Measurements from ENCODE around the gene ECI2.
"Not testable (repeated sequence)": the region's sequence is repeated elsewhere in the genome, so short reads cannot be mapped to it uniquely, and the experiment has no call there.

The ECI2 gene

GRCh38 chr6:4100655-4101054 lies 34.7 kb downstream of the ECI2 start:
- Histone ChIP-seq H3K4me3 (ENCODE audit: low read length in 2 of 2) (no peak overlapping the region), H4K91ac (ENCODE audit: low read depth, low read length, poor library complexity) (no peak overlapping the region), H3K9me3 (replicated peaks in 1 of 2; ENCODE audit: control insufficient read depth in 2 of 2, insufficient read depth in 1 of 2, low read depth in 1 of 2, low read length in 2 of 2) (peaks cover 0 to 3% of the 10 kb centered on the region in 2 donors), H3K4ac (ENCODE audit: low read length) (no peak overlapping the region), H2AFZ (ENCODE audit: low read length) (no peak overlapping the region), H3K27me3 (ENCODE audit: control insufficient read depth in 3 of 3, insufficient read depth in 3 of 3, low read depth in 1 of 3, low read length in 3 of 3) (peaks cover 0 to 21% (median 0%) of the 10 kb centered on the region in 3 experiments), H3K4me1 (ENCODE audit: control insufficient read depth in 2 of 2, insufficient read depth in 1 of 2, low read depth in 1 of 2, low read length in 2 of 2) (no peaks in the 10 kb centered on the region), H2BK5ac (ENCODE audit: low read length) (no peak overlapping the region), H3K14ac (ENCODE audit: low read length) (no peak overlapping the region), H3K27ac (replicated peaks; ENCODE audit: low read length) (no peak overlapping the region), H2AK5ac (ENCODE audit: low read depth, low read length) (no peak overlapping the region), H3K79me1 (ENCODE audit: low read depth, low read length) (no peaks in the 10 kb centered on the region), H3K18ac (ENCODE audit: low read length) (no peak overlapping the region), H3K4me2 (ENCODE audit: insufficient read depth, low read length, poor library complexity, severe bottlenecking) (no peak overlapping the region), H4K8ac (ENCODE audit: low read depth, low read length) (no peak overlapping the region), H2BK120ac (ENCODE audit: low read depth, low read length) (no peak overlapping the region), H3K23ac (ENCODE audit: low read depth, low read length, poor library complexity) (no peak overlapping the region), H2BK15ac (ENCODE audit: low read length) (no peak overlapping the region), H2BK12ac (ENCODE audit: low read length) (no peak overlapping the region), H3K36me3 (replicated peaks in 1 of 2; ENCODE audit: control insufficient read depth in 2 of 2, insufficient read depth in 2 of 2, low read length in 2 of 2) (no peaks in the 10 kb centered on the region), H3K9ac (ENCODE audit: low read depth, low read length, poor library complexity) (no peak overlapping the region)
- DNase-seq (ENCODE audit: low spot score), result no peak
- WGBS, 2 donors (ENCODE audit: extremely low coverage in 2 of 2, insufficient read length in 2 of 2, insufficient replicate concordance in 1 of 2), result no CpG with 5 or more reads among the region's 5 CpGs

- no peak overlapping the region for H3K4ac ChIP-seq (ENCODE audit: low read length)
- H3K14ac ChIP-seq (ENCODE audit: low read length), result no peak overlapping the region
- H3K23ac ChIP-seq (ENCODE audit: low read depth, low read length, poor library complexity), result no peak overlapping the region
- H2AK5ac ChIP-seq (ENCODE audit: low read depth, low read length), result no peak overlapping the region
- no peak overlapping the region for H2BK5ac ChIP-seq (ENCODE audit: low read length)
- no peak overlapping the region for H3K27ac ChIP-seq (replicated peaks; ENCODE audit: low read length)
- H2BK12ac ChIP-seq (ENCODE audit: low read length), result no peak overlapping the region
- no peak overlapping the region for H2AFZ ChIP-seq (ENCODE audit: low read length)
- H3K4me2 ChIP-seq (ENCODE audit: insufficient read depth, low read length, poor library complexity, severe bottlenecking), result no peak overlapping the region
- WGBS, 2 donors (ENCODE audit: extremely low coverage in 2 of 2, insufficient read length in 2 of 2, insufficient replicate concordance in 1 of 2), result no CpG with 5 or more reads among the region's 1 CpG
- H2BK15ac ChIP-seq (ENCODE audit: low read length), result no peak overlapping the region
- no peak overlapping the region for H3K18ac ChIP-seq (ENCODE audit: low read length)
- H2BK120ac ChIP-seq (ENCODE audit: low read depth, low read length), result no peak overlapping the region
- H3K36me3 ChIP-seq (replicated peaks in 1 of 2; ENCODE audit: control insufficient read depth in 2 of 2, insufficient read depth in 2 of 2, low read length in 2 of 2), result no peaks in the 10 kb centered on the region
- DNase-seq (ENCODE audit: low spot score), result no peak
- no peaks in the 10 kb centered on the region for H3K9me3 ChIP-seq (replicated peaks in 1 of 2; ENCODE audit: control insufficient read depth in 2 of 2, insufficient read depth in 1 of 2, low read depth in 1 of 2, low read length in 2 of 2)
- H3K4me3 ChIP-seq (ENCODE audit: low read length in 2 of 2), result no peak overlapping the region
- no peaks in the 10 kb centered on the region for H3K79me1 ChIP-seq (ENCODE audit: low read depth, low read length)
- H4K91ac ChIP-seq (ENCODE audit: low read depth, low read length, poor library complexity), result no peak overlapping the region
- H3K4me1 ChIP-seq (ENCODE audit: control insufficient read depth in 2 of 2, insufficient read depth in 1 of 2, low read depth in 1 of 2, low read length in 2 of 2), result no peaks in the 10 kb centered on the region
- no peak overlapping the region for H4K8ac ChIP-seq (ENCODE audit: low read depth, low read length)
- H3K27me3 ChIP-seq (ENCODE audit: control insufficient read depth in 3 of 3, insufficient read depth in 3 of 3, low read depth in 1 of 3, low read length in 3 of 3), result peaks cover 0 to 2% (median 0%) of the 10 kb centered on the region in 3 experiments
- H3K9ac ChIP-seq (ENCODE audit: low read depth, low read length, poor library complexity), result no peak overlapping the region
Measured at GRCh38 chr6:4093288-4093687, 42.1 kb downstream of the ECI2 start.

- no peak overlapping the region for H3K14ac ChIP-seq (ENCODE audit: low read length)
- no peak overlapping the region for H3K4me2 ChIP-seq (ENCODE audit: insufficient read depth, low read length, poor library complexity, severe bottlenecking)
- H3K27me3 ChIP-seq (ENCODE audit: control insufficient read depth in 3 of 3, insufficient read depth in 3 of 3, low read depth in 1 of 3, low read length in 3 of 3), result peaks cover 0 to 3% (median 0%) of the 10 kb centered on the region in 3 experiments
- no peaks in the 10 kb centered on the region for H3K9me3 ChIP-seq (replicated peaks in 1 of 2; ENCODE audit: control insufficient read depth in 2 of 2, insufficient read depth in 1 of 2, low read depth in 1 of 2, low read length in 2 of 2)
- H2BK5ac ChIP-seq (ENCODE audit: low read length), result no peak overlapping the region
- no peak overlapping the region for H3K18ac ChIP-seq (ENCODE audit: low read length)
- no peak overlapping the region for H2BK120ac ChIP-seq (ENCODE audit: low read depth, low read length)
- H3K36me3 ChIP-seq (replicated peaks in 1 of 2; ENCODE audit: control insufficient read depth in 2 of 2, insufficient read depth in 2 of 2, low read length in 2 of 2), result no peaks in the 10 kb centered on the region
- no peaks in the 10 kb centered on the region for H3K79me1 ChIP-seq (ENCODE audit: low read depth, low read length)
- no peak overlapping the region for H2AK5ac ChIP-seq (ENCODE audit: low read depth, low read length)
- H3K4me3 ChIP-seq (ENCODE audit: low read length in 2 of 2), result no peak overlapping the region
- no peak overlapping the region for H2AFZ ChIP-seq (ENCODE audit: low read length)
- H4K8ac ChIP-seq (ENCODE audit: low read depth, low read length), result no peak overlapping the region
- no peak overlapping the region for H3K23ac ChIP-seq (ENCODE audit: low read depth, low read length, poor library complexity)
- WGBS, 2 donors (ENCODE audit: extremely low coverage in 2 of 2, insufficient read length in 2 of 2, insufficient replicate concordance in 1 of 2), result no CpG with 5 or more reads among the region's 7 CpGs
- no peak overlapping the region for H2BK12ac ChIP-seq (ENCODE audit: low read length)
- no peak overlapping the region for H2BK15ac ChIP-seq (ENCODE audit: low read length)
- DNase-seq (ENCODE audit: low spot score), result no peak
- no peaks in the 10 kb centered on the region for H3K4me1 ChIP-seq (ENCODE audit: control insufficient read depth in 2 of 2, insufficient read depth in 1 of 2, low read depth in 1 of 2, low read length in 2 of 2)
- no peak overlapping the region for H3K27ac ChIP-seq (replicated peaks; ENCODE audit: low read length)
- no peak overlapping the region for H4K91ac ChIP-seq (ENCODE audit: low read depth, low read length, poor library complexity)
- no peak overlapping the region for H3K4ac ChIP-seq (ENCODE audit: low read length)
- H3K9ac ChIP-seq (ENCODE audit: low read depth, low read length, poor library complexity), result no peak overlapping the region
Measured at GRCh38 chr6:4091941-4092340, 43.4 kb downstream of the ECI2 start.

- H3K23ac ChIP-seq (ENCODE audit: low read depth, low read length, poor library complexity); H3K36me3 ChIP-seq (replicated peaks in 1 of 2; ENCODE audit: control insufficient read depth in 2 of 2, insufficient read depth in 2 of 2, low read length in 2 of 2); H4K91ac ChIP-seq (ENCODE audit: low read depth, low read length, poor library complexity); H3K4me2 ChIP-seq (ENCODE audit: insufficient read depth, low read length, poor library complexity, severe bottlenecking); H3K18ac ChIP-seq (ENCODE audit: low read length); DNase-seq (ENCODE audit: low spot score); H3K27me3 ChIP-seq (ENCODE audit: control insufficient read depth in 3 of 3, insufficient read depth in 3 of 3, low read depth in 1 of 3, low read length in 3 of 3); H2BK15ac ChIP-seq (ENCODE audit: low read length); H4K8ac ChIP-seq (ENCODE audit: low read depth, low read length); H3K9me3 ChIP-seq (replicated peaks in 1 of 2; ENCODE audit: control insufficient read depth in 2 of 2, insufficient read depth in 1 of 2, low read depth in 1 of 2, low read length in 2 of 2); H2BK12ac ChIP-seq (ENCODE audit: low read length); H3K4ac ChIP-seq (ENCODE audit: low read length); H2BK5ac ChIP-seq (ENCODE audit: low read length); H2AFZ ChIP-seq (ENCODE audit: low read length); H3K27ac ChIP-seq (replicated peaks; ENCODE audit: low read length); H2BK120ac ChIP-seq (ENCODE audit: low read depth, low read length); H3K4me1 ChIP-seq (ENCODE audit: control insufficient read depth in 2 of 2, insufficient read depth in 1 of 2, low read depth in 1 of 2, low read length in 2 of 2); H2AK5ac ChIP-seq (ENCODE audit: low read depth, low read length); H3K79me1 ChIP-seq (ENCODE audit: low read depth, low read length); H3K14ac ChIP-seq (ENCODE audit: low read length); H3K4me3 ChIP-seq (ENCODE audit: low read length in 2 of 2); H3K9ac ChIP-seq (ENCODE audit: low read depth, low read length, poor library complexity): not testable (repeated sequence)
- WGBS, 2 donors (ENCODE audit: extremely low coverage in 2 of 2, insufficient read length in 2 of 2, insufficient replicate concordance in 1 of 2), result no CpG with 5 or more reads among the region's 26 CpGs
Measured at GRCh38 chr6:4090043-4090442, 45.3 kb downstream of the ECI2 start.
